K562 (cell line): ENCODE results near the gene UNC79. TPM values are rescaled to one million over a fixed set of nuclear protein-coding genes. Genes with fewer than 3 reads are reported as not detected.

Experiments used
- CCAR2 ChIP-seq: fragments of 200-400 bp; formaldehyde crosslinking; IDR thresholded peaks from 2 replicates; pipeline ENCODE4 v1.6.1; 2017; ENCODE audit warnings: mild to moderate bottlenecking, low read depth, low read length
- CHD7 ChIP-seq: fragments of 200-600 bp; sonication (generic); IDR thresholded peaks from one replicate; pipeline ENCODE4 v1.6.1; 2012; ENCODE audit warnings: mild to moderate bottlenecking, low read depth, low read length, inconsistent platforms
- MAFK ChIP-seq: IDR thresholded peaks from 2 replicates; pipeline ENCODE4 v1.6.1; 2011; ENCODE audit warnings: low read length, improper control_type of control experiment
- PYGO2 ChIP-seq: fragments of 450-650 bp; IDR thresholded peaks from 2 replicates; pipeline ENCODE4 v1.6.1; 2016; ENCODE audit warnings: mild to moderate bottlenecking, missing genetic modification characterization, moderate library complexity, missing compliant biosample characterization
- RNF219 ChIP-seq: fragments of 250-450 bp; sonication (Bioruptor Pico); IDR thresholded peaks from 2 replicates; pipeline ENCODE4 v1.5.0; 2022; ENCODE audit warnings: mild to moderate bottlenecking
- ZNF644 ChIP-seq: fragments of 200-800 bp; sonication (Bioruptor generic); IDR thresholded peaks from 2 replicates; pipeline ENCODE4 v1.6.1; 2016; ENCODE audit warnings: low read depth, missing genetic modification characterization, missing compliant biosample characterization
- polyA plus RNA-seq, 8 experiments: library from polyadenylated mRNA; depleted of rRNA in 4 of 8; stranded (reverse) in 5 of 8; unstranded in 3 of 8; fragments of >200 nt; fragmentation: Nextera tagmentation in 2 of 8; fragmentation: Illumina TruSeq in 1 of 8; extraction: Ambion mirVana in 2 of 8; extraction: Trizol in 1 of 8; gene quantifications; 2 replicates each; pipeline versions ENCODE4 v1.2.1 to v1.2.3, GENCODE V29; 2011 to 2014; ENCODE audit warnings: inconsistent platforms in 1 of 8, missing spikeins in 1 of 8
- total RNA-seq, 7 experiments: library from RNA; depleted of rRNA in 6 of 7; stranded (reverse); fragments of >200 nt in 6 of 7; fragmentation: Illumina TruSeq in 2 of 7; extraction: Trizol in 2 of 7; gene quantifications; 2 replicates each; pipeline versions ENCODE4 v1.2.1 to v1.2.3, GENCODE V29; 2011 to 2021; ENCODE audit warnings: low replicate concordance in 1 of 7
- TF ChIP-seq, protein P1 (sequence below), 2 experiments: fragments of 250-450 bp in 1 of 2; fragments of 450-650 bp in 1 of 2; sonication (Bioruptor Pico) in 1 of 2; IDR thresholded peaks; 2 replicates each; pipeline versions ENCODE4 v1.6.1 to v1.8.0; 2016 to 2021; ENCODE audit warnings: mild to moderate bottlenecking in 2 of 2, moderate library complexity in 2 of 2, missing compliant biosample characterization in 1 of 2, missing genetic modification characterization in 1 of 2

The UNC79 gene
- total and polyA plus RNA-seq, 9 of the 15 experiments (the other 6 are each of a cell fraction or from before 2014, with no cell fraction given), result under 0.01 to 0.04 (median 0.01) TPM; not detected in 6

GRCh38 chr14:93544212-93544611, 113.5 kb downstream of the UNC79 start (continued):
- TF ChIP-seq CHD7 (no peak), ZNF644 (tag) (no peak), RNF219 (CRISPR knock-in tag) (no peak), CCAR2 (no peak), MAFK (no peak), PYGO2 (no peak)
- TF ChIP-seq, protein P1, sequence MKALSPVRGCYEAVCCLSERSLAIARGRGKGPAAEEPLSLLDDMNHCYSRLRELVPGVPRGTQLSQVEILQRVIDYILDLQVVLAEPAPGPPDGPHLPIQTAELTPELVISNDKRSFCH (CRISPR knock-in tag; IDR thresholded peaks at IDR 0.05), result no peak
- TF ChIP-seq, protein P1 (tag; IDR thresholded peaks at IDR 0.05), result no peak
